Cardiac fibroblast (primary cell): ENCODE results near the gene MRPL50.
"Not testable (repeated sequence)": the region's sequence is repeated elsewhere in the genome, so short reads cannot be mapped to it uniquely, and the experiment has no call there.

Source experiments
- DNase-seq, 2 donors: peaks; one replicate each; pipeline versions ENCODE4 v3.0.0 to v3.0.0-alpha.2; 2010; ENCODE audit warnings: low read depth in 2 of 2
- H3K4me3 ChIP-seq, 2 donors: replicated peaks in 1 of 2; 1 replicate in 1 of 2; 2 replicates in 1 of 2; pipeline ENCODE4 v1.5.1; 2011; ENCODE audit warnings: low read depth in 2 of 2, low read length in 2 of 2, mild to moderate bottlenecking in 2 of 2, moderate library complexity in 1 of 2
- TF ChIP-seq, protein P1 (sequence below): IDR thresholded peaks from one replicate; pipeline ENCODE4 v1.5.1; 2011; ENCODE audit warnings: low read depth, mild to moderate bottlenecking, low read length, inconsistent platforms

The MRPL50 gene

GRCh38 chr9:101394687-101395086 is 3.7 kb downstream of the MRPL50 start:
- no peak overlapping the region for H3K4me3 ChIP-seq
- TF ChIP-seq, protein P1, sequence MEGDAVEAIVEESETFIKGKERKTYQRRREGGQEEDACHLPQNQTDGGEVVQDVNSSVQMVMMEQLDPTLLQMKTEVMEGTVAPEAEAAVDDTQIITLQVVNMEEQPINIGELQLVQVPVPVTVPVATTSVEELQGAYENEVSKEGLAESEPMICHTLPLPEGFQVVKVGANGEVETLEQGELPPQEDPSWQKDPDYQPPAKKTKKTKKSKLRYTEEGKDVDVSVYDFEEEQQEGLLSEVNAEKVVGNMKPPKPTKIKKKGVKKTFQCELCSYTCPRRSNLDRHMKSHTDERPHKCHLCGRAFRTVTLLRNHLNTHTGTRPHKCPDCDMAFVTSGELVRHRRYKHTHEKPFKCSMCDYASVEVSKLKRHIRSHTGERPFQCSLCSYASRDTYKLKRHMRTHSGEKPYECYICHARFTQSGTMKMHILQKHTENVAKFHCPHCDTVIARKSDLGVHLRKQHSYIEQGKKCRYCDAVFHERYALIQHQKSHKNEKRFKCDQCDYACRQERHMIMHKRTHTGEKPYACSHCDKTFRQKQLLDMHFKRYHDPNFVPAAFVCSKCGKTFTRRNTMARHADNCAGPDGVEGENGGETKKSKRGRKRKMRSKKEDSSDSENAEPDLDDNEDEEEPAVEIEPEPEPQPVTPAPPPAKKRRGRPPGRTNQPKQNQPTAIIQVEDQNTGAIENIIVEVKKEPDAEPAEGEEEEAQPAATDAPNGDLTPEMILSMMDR: no peak
- no peak for DNase-seq

GRCh38 chr9:101393135-101393534 is 5.3 kb downstream of the MRPL50 start:
- H3K4me3 ChIP-seq: no peak overlapping the region
- no peak for DNase-seq
- TF ChIP-seq, protein P1: no peak

- no peak overlapping the region for H3K4me3 ChIP-seq
- DNase-seq: peak; percentile 9 to 21
- TF ChIP-seq, protein P1: peak; percentile 30
These were observed 9.9 kb downstream of the MRPL50 start for GRCh38 chr9:101388507-101388993.

DNA sequence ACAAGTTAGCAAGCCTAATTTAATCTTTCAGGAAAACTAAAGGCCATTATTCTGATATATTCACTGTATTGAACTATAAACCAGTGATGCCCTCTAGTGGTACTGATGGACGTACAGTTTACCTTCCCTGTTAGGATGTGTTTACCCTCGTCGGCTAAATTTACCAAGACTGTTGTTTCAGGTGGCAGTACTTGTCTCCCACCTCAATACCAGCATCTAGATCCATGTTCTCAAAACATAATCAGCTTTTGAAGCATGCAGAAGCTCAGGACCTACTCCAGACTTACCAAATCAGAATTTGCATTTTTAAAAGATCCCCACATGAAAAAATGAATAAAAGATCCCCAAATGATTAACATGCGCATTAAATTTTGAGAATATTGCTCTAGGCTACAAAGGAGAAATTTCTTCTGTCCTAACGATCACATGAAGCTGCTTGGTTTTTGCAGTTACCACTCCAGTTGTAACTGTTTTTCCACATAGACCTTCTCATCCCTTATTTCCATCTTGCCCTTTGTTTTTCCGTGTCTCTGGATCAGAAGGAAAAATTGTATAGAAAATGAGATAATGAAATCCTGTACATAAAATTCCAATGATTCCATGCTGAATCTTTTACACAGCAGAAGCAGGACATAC is 10.4 kb downstream of the MRPL50 start:
- no peak overlapping the region for H3K4me3 ChIP-seq
- TF ChIP-seq, protein P1: peak; percentile 69
- peak; percentile 61 to 70 for DNase-seq

GRCh38 chr9:101384873-101385536 is 13.4 kb downstream of the MRPL50 start, which contains the start of gene BAAT:
TSS of gene BAAT (minus strand) at chr9:101385006. CDS start at chr9:101371404, 13,602 bp downstream.
- DNase-seq, H3K4me3 ChIP-seq: not testable (repeated sequence)

- TF ChIP-seq, protein P1: no peak
- H3K4me3 ChIP-seq: no peak overlapping the region
- no peak for DNase-seq
These were observed 15.1 kb downstream of the MRPL50 start for GRCh38 chr9:101383361-101383760.

- DNase-seq: no peak
- TF ChIP-seq, protein P1: no peak
- no peak overlapping the region for H3K4me3 ChIP-seq
These were observed 16.5 kb downstream of the MRPL50 start for GRCh38 chr9:101381833-101382342.
